Esophagus squamous epithelium (tissue), 4 donors: ENCODE measurements around the gene IFT27.

Source experiments
- POLR2A ChIP-seq, 4 donors: fragments of 450-650 bp; IDR thresholded peaks; one replicate each; pipeline ENCODE4 v1.6.1; 2017; ENCODE audit warnings: antibody characterized with exemption in 4 of 4, mild to moderate bottlenecking in 4 of 4, moderate library complexity in 3 of 4
- TF ChIP-seq, protein P1 (sequence below), 6 experiments: fragments of 450-650 bp in 4 of 6; fragments of 200-600 bp in 2 of 6; sonication (generic) in 2 of 6; IDR thresholded peaks; one replicate each; pipeline ENCODE4 v1.5.1; 2016 to 2019; ENCODE audit warnings: antibody characterized with exemption in 6 of 6, mild to moderate bottlenecking in 4 of 6, moderate library complexity in 4 of 6

DNA sequence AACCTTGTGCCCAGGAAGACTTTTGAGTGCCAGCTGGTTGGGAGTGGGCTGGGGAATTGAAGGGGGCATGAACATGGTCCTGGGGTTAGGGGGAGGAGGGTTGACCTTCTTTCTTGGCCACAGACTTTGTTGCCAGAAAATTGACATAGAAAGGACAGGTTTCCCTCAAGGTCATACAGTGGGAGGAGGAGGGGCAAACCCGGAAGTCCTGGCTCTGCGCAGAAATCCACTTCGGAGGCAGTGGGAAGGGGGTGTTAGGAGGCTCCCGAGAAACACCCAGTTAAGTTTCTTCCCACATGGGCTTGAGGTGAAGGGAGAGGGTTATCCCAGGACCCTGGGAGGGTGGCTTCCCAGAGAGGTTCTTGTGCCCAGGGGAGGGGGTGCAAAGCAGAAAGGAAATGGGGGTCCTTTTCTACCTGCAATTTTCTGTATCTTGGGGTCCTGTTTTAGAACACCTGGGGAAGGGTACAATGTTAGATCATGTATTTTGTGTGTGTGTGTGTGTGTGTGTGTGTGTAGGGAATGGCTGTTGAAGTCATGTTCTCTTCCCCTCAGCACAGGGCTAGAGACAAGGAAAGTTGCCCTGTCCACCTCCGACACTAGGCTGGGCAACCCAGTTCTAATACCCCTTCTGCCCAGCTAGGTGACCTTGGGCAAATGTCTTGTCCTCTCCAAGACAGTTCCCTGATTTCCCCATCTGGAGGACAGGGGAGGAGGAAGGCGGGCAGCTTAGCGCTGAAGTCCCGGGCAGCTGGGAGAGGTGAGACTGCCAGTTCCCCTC, 39.8 kb upstream of the IFT27 start:
- TF ChIP-seq POLR2A (IDR thresholded peaks at IDR 0.05), result no peak
- TF ChIP-seq, protein P1, sequence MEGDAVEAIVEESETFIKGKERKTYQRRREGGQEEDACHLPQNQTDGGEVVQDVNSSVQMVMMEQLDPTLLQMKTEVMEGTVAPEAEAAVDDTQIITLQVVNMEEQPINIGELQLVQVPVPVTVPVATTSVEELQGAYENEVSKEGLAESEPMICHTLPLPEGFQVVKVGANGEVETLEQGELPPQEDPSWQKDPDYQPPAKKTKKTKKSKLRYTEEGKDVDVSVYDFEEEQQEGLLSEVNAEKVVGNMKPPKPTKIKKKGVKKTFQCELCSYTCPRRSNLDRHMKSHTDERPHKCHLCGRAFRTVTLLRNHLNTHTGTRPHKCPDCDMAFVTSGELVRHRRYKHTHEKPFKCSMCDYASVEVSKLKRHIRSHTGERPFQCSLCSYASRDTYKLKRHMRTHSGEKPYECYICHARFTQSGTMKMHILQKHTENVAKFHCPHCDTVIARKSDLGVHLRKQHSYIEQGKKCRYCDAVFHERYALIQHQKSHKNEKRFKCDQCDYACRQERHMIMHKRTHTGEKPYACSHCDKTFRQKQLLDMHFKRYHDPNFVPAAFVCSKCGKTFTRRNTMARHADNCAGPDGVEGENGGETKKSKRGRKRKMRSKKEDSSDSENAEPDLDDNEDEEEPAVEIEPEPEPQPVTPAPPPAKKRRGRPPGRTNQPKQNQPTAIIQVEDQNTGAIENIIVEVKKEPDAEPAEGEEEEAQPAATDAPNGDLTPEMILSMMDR (IDR thresholded peaks at IDR 0.05), result no peak
